HG03280 (cell line): ENCODE measurements around the gene TTLL13.
"Not testable (repeated sequence)": the region's sequence is repeated elsewhere in the genome, so short reads cannot be mapped to it uniquely, and the experiment has no call there.

ENCODE experiments used
- ATAC-seq: cut with Tn5 transposase; IDR thresholded peaks from one replicate; pipeline ENCODE4 v1.9.1; 2021; ENCODE audit warnings: mild to moderate bottlenecking, moderate library complexity; ENCODE audit not compliant: unreplicated experiment

The TTLL13 gene

GRCh38 chr15:90271459-90272166, 22.3 kb downstream of the TTLL13 start:
- no peak for ATAC-seq

GRCh38 chr15:90278467-90278866, 29.1 kb downstream of the TTLL13 start:
- not testable (repeated sequence) for ATAC-seq

- not testable (repeated sequence) for ATAC-seq
These were observed 31.4 kb downstream of the TTLL13 start for GRCh38 chr15:90280743-90281142.

- ATAC-seq, result not testable (repeated sequence)
These were observed 32.3 kb downstream of the TTLL13 start for GRCh38 chr15:90281637-90282036.

- peak; percentile 54 for ATAC-seq
These were observed 37.3 kb downstream of the TTLL13 start for GRCh38 chr15:90286678-90287077.

- ATAC-seq, result no peak
These were observed 37.7 kb downstream of the TTLL13 start for GRCh38 chr15:90287101-90287500.

GRCh38 chr15:90287946-90288345, 38.6 kb downstream of the TTLL13 start:
- ATAC-seq, result no peak

GRCh38 chr15:90291679-90292356, 42.5 kb downstream of the TTLL13 start:
- ATAC-seq, result no peak

GRCh38 chr15:90293040-90293810, 43.9 kb downstream of the TTLL13 start:
- not testable (repeated sequence) for ATAC-seq

- no peak for ATAC-seq
These were observed 44.8 kb downstream of the TTLL13 start for GRCh38 chr15:90294159-90294558.

GRCh38 chr15:90294601-90295269, 45.4 kb downstream of the TTLL13 start:
- ATAC-seq, result no peak

- no peak for ATAC-seq
These were observed 45.9 kb downstream of the TTLL13 start for GRCh38 chr15:90295270-90295648.

- not testable (repeated sequence) for ATAC-seq
These were observed 47.0 kb downstream of the TTLL13 start for GRCh38 chr15:90296316-90296884.

GRCh38 chr15:90297021-90297420, 47.7 kb downstream of the TTLL13 start:
- no peak for ATAC-seq

GRCh38 chr15:90300541-90300940, 51.2 kb downstream of the TTLL13 start:
- no peak for ATAC-seq

GRCh38 chr15:90300988-90301706, 51.8 kb downstream of the TTLL13 start:
- ATAC-seq, result peak; percentile 57

GRCh38 chr15:90301707-90302300, 52.4 kb downstream of the TTLL13 start:
- ATAC-seq, result no peak

- ATAC-seq, result not testable (repeated sequence)
These were observed 56.0 kb downstream of the TTLL13 start for GRCh38 chr15:90305355-90305754.

- no peak for ATAC-seq
These were observed 56.6 kb downstream of the TTLL13 start for GRCh38 chr15:90305932-90306331.

GRCh38 chr15:90306560-90306959, 57.2 kb downstream of the TTLL13 start:
- ATAC-seq, result peak; percentile 68
